VCaP (cell line): Measurements from ENCODE around the gene KIF4A.
"Not testable (repeated sequence)": the region's sequence is repeated elsewhere in the genome, so short reads cannot be mapped to it uniquely, and the experiment has no call there.

Experiments used
- H3K27ac ChIP-seq: fragments of 450-650 bp; 2 replicates; pipeline ENCODE4 v1.5.1; 2017
- TF ChIP-seq, protein P1 (sequence below): fragments of 450-650 bp; conservative IDR thresholded peaks from 2 replicates; pipeline ENCODE4 v1.5.1; 2017; ENCODE audit warnings: mild to moderate bottlenecking, moderate library complexity

KIF4A gene

DNA sequence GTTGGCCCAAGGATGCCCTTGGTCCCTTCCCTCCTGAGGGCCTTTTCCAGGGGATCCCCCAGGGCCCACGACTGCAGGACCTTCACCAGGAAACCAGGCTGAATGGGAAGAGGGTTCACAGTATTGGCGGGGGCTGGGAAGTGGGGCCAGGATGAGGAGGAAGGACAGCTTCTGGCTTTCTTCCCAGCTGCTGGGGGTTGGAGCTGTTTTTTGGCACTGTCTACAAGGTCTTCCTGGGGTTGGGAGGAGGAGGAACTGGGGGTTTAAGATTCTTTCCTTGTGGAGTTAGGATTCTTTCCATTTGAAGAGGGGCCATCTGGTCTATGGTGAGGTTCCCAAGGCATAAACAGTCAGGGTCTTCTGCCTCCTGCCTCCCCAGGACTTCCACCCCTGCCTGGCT is 64.8 kb downstream of the KIF4A start:
- H3K27ac ChIP-seq, result no peak overlapping the region
- TF ChIP-seq, protein P1, sequence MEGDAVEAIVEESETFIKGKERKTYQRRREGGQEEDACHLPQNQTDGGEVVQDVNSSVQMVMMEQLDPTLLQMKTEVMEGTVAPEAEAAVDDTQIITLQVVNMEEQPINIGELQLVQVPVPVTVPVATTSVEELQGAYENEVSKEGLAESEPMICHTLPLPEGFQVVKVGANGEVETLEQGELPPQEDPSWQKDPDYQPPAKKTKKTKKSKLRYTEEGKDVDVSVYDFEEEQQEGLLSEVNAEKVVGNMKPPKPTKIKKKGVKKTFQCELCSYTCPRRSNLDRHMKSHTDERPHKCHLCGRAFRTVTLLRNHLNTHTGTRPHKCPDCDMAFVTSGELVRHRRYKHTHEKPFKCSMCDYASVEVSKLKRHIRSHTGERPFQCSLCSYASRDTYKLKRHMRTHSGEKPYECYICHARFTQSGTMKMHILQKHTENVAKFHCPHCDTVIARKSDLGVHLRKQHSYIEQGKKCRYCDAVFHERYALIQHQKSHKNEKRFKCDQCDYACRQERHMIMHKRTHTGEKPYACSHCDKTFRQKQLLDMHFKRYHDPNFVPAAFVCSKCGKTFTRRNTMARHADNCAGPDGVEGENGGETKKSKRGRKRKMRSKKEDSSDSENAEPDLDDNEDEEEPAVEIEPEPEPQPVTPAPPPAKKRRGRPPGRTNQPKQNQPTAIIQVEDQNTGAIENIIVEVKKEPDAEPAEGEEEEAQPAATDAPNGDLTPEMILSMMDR, result no peak

DNA sequence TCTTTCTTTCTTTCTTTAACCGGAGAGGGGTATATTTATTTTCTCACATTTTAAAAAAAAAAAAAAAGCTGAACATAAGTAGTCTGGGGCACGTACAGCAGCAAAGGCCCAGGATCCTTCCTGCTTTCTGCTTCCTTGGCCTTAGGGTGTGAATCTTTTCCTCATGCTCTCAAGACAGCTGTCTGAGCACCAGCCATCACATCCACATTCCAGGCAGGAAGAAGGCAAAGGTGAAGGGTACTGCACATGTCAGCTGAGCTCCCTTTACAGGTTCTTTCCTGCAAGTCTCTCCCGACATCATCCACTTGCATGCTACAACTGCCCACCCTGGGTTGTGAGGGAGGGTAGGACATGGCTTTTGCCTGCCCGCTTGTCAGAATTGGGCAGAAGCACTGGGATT is 69.6 kb downstream of the KIF4A start:
- TF ChIP-seq, protein P1, result no peak
- H3K27ac ChIP-seq, result no peak overlapping the region

DNA sequence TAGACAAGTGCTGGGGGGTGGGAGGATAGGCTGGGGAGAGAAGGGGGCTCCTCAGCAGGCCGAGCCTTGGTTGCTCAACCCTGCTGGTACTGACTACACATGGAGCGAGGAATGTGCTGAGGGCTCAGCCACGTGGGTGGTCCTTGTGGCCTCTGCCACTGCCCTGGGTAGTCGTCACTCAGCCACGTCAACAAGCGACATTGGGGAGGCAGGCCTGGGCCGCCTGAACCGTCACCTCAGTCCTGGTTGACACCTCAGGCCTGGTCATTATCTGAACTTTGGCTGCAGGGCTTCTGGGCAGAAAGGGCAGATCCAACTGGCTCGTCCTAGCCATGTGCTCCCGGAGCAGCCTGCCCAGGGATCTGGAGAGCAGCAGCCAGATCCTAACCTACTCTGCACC is 70.5 kb downstream of the KIF4A start:
- TF ChIP-seq, protein P1, result no peak
- no peak overlapping the region for H3K27ac ChIP-seq

DNA sequence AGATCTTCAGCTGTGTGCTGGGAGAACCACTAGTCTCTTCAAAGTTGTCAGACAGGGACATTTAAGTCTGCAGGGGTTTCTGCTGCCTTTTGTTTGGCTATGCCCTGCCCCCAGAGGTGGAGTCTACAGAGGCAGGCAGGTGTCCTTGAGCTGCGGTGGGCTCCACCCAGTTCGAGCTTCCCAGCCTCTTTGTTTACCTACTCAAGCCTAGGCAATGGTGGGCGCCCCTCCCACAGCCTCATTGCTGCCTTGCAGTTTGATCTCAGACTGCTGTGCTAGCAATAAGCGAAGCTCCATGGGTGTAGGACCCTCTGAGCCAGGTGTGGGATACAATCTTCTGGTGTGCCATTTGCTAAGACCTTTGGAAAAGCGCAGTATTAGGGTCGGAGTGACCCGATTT is 78.8 kb downstream of the KIF4A start:
- not testable (repeated sequence) for H3K27ac ChIP-seq

DNA sequence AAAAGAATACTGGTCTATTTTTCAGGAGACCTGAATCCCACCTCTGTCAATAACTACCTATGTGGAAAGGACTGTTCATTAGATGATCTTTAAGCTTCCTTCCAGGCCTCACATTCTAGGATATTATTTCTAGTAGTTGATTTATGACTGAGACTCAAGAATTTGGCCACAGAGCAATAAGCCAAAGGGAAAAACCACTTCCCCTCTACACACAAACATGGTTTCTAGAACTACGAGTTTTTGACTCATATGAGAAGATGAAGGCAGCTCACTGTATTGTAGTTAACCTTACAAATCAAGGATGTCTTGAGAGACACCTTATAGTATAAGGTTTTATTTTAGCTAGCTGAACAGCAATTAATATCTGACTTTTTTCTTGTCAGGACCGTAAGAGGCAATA is 96.3 kb downstream of the KIF4A start:
- TF ChIP-seq, protein P1, result no peak

DNA sequence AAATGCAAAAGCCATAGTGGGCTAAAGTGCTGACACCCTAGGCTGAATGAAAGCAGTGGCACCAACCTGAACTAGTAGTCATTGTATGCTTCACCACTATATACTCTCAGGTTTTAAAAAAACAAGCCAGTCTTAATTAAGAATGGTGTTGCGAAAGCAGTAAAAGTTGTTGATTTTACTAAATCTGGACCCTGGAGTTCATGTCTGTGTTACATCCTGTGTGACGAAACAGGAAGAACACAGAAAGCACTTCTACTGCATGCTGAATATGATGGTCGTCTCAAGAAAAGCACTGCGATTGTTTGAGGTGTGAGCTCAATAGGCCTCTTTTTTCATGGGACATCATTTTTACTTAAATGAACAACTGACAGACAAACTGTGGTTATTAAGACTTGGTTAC is 109.0 kb downstream of the KIF4A start:
- no peak overlapping the region for H3K27ac ChIP-seq
- TF ChIP-seq, protein P1, result no peak

More for the DNA sequence above, 96.3 kb downstream of the KIF4A start:
- H3K27ac ChIP-seq, result no peak overlapping the region

DNA sequence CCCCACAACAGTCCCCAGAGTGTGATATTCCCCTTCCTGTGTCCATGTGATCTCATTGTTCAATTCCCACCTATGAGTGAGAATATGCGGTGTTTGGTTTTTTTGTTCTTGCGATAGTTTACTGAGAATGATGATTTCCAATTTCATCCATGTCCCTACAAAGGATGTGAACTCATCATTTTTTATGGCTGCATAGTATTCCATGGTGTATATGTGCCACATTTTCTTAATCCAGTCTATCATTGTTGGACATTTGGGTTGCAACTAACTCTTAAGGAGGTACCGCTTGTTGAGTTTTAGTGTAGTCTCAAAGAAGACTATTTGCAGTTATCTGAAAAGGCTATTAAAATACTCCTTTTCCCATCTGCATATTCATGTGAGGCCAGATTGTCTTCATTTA is 110.3 kb downstream of the KIF4A start:
- H3K27ac ChIP-seq, result not testable (repeated sequence)

DNA sequence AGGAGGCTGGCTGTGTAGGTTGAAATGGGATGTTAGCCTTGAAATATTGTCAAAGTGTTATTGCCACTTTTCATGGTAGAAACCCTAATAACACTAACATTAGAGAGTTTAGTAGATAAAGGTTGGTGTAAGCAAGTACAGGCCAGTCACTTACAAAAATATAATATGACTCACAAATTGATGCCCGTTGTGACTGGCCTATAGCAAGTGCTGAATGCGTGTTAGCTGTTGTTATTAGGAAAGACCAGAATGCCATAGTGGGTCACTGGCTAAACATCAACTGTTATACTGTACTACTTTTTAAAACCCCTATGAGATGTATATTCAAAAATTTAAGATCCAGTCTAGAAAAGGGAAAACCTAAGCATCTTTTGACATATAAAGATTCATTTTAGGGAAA is 112.8 kb downstream of the KIF4A start:
- TF ChIP-seq, protein P1, result no peak
- H3K27ac ChIP-seq, result no peak overlapping the region

DNA sequence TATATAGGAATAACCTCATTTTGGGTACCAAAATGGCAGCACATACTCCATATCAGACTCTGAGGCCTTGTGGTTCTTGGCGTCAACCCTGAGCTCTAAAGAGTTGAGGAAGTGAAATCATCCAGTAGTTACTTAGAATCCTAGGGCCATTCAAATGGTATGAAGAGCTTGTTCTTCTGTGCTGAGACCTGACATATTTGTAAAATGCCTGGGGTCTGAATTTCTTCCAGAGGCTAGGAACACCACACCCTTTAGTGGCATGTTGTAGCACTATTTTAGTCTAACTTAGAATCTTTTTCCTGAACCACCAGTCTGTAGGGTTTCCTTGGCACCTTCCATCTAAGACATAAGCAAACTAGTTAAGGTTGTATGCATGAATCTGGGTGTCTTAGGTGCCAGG is 115.1 kb downstream of the KIF4A start:
- H3K27ac ChIP-seq, result no peak overlapping the region
- TF ChIP-seq, protein P1, result no peak
